ENCODE data around the gene MT1M. TPM values are rescaled to one million over a fixed set of nuclear protein-coding genes. Genes with fewer than 3 reads are reported as not detected.
A peak's percentile ranks its signal among the peaks of the same experiment; 100 is the strongest.
"Not testable (repeated sequence)": the region's sequence is repeated elsewhere in the genome, so short reads cannot be mapped to it uniquely, and the experiment has no call there.

The MT1M gene
- total RNA-seq, 1 donor from 2014 or later: 29.8 TPM

DNA sequence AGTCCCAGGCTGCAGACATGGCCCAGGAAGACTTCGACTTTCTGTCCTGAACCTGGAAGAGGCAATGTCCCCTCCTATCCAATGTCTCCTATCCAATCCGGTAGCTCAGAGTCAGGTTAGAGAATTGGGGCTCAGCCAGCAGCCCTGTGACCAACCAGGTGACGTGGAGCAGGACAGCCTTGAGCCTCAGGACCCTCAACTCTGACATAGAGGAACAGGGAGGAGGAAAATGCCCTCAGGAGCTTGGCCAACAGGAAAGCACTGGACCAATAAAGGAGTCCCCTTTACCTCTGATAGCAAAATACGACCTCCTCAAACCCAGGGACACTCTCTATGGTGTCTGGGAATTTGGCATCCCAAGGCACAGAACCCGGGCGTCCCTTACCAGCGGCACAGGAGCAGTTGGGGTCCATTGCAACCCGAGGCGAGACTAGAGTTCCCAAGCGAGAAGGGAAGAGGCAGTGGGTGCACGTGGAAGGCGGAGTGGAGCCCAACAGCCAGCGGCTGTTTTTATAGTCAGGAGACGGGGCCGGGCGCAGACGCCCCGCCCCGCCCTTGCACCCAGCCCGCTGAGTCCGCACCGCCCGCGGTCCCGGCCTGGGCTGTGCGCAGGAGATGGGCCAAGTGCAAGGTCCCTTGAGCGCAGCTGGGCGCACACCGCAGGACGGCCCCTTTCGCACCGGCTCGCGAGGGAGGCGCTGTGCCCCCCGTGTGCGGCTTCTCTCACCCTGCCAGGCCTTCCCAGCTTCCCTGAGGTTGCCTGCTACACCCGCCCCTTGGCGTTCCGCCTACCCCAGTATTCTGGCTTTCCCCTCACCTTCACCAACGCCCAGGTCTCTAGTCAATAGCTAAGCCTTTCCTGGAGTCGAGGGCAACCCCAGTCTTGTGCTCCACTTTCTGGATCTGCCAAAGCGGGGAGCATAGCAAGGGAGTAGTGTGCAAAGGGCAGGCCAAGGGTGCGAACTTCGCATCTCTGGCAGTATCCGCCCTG lies 35.4 kb downstream of the MT1M start, which contains the start of gene MT1G:
Gene MT1G (minus strand): TSS at position 485 of the 991 bp plus-strand sequence. CDS start 72 bp downstream, at position 413.
- H3K4me3 ChIP-seq: peak within 1 kb of the TSS; percentile 27
- peaks cover 13% of the 10 kb centered on the region for H3K4me1 ChIP-seq
- H3K9me3 ChIP-seq: no peaks in the 10 kb centered on the region
- peaks cover 74% of the 10 kb centered on the region for H3K27me3 ChIP-seq (ENCODE audit: low read depth)
- ATAC-seq: peak; percentile 82
- no peak within 1 kb of the TSS for H3K27ac ChIP-seq
- intact Hi-C loops (cut with DNase I): no loop called here
- TF ChIP-seq, protein P1, sequence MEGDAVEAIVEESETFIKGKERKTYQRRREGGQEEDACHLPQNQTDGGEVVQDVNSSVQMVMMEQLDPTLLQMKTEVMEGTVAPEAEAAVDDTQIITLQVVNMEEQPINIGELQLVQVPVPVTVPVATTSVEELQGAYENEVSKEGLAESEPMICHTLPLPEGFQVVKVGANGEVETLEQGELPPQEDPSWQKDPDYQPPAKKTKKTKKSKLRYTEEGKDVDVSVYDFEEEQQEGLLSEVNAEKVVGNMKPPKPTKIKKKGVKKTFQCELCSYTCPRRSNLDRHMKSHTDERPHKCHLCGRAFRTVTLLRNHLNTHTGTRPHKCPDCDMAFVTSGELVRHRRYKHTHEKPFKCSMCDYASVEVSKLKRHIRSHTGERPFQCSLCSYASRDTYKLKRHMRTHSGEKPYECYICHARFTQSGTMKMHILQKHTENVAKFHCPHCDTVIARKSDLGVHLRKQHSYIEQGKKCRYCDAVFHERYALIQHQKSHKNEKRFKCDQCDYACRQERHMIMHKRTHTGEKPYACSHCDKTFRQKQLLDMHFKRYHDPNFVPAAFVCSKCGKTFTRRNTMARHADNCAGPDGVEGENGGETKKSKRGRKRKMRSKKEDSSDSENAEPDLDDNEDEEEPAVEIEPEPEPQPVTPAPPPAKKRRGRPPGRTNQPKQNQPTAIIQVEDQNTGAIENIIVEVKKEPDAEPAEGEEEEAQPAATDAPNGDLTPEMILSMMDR (IDR thresholded peaks at IDR 0.05): no peak
- H3K36me3 ChIP-seq: no peaks in the 10 kb centered on the region
- DNase-seq: peak; percentile 59

DNA sequence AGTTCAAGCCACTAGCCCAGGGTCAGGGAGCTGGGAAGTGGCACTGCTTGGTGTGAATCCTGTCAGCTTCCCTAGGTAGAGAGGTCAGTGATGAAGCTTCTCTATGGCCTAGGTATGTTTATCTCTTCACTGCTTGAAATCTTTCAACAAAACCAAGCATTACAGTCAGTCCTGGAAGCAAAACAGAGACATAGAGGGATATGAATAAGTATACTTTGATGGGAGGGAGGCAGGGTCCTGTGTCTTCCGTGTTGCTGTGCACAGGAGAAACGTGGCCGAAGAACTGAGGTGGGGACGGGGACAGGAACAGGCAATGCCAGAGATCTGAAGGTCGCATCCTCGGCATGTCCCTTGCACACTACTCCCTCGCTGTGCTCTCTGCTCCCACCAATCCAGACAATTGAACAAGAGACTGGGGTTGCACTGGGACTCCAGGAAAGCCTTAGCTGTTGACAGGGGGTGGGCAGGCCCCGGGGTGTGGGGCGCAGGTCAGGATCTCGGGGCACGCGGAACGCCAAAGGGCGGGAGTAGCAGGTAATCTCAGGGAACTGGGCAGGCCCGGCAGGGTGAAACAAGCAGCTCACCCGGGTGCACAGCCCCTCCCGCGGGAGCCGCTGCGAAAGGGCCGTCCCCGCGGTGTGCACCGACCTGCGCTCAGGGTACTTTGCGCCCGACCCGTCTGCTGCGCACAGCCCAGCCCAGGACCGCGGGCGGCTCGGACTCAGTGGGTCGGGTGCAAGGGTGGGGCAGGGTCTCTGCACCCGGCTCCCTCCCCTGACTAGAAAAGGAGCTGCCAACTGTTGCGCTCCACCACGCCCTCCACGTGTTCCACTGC lies 36.8 kb downstream of the MT1M start, which contains the start of gene MT1H:
Gene MT1H (plus strand): TSS at position 810 of the 835 bp plus-strand sequence. CDS start 71 bp downstream, outside the sequence.
- Histone ChIP-seq H3K36me3 (no peaks in the 10 kb centered on the region), H3K4me1 (peaks cover 13% of the 10 kb centered on the region), H3K27me3 (ENCODE audit: low read depth) (peaks cover 66% of the 10 kb centered on the region), H3K4me3 (no peak within 1 kb of the TSS), H3K27ac (no peak within 1 kb of the TSS), H3K9me3 (no peaks in the 10 kb centered on the region)
- ATAC-seq (peak; percentile 26 to 28), DNase-seq (no peak)
- intact Hi-C loops (cut with DNase I): no loop called here
- TF ChIP-seq, protein P1 (IDR thresholded peaks at IDR 0.05): no peak

DNA sequence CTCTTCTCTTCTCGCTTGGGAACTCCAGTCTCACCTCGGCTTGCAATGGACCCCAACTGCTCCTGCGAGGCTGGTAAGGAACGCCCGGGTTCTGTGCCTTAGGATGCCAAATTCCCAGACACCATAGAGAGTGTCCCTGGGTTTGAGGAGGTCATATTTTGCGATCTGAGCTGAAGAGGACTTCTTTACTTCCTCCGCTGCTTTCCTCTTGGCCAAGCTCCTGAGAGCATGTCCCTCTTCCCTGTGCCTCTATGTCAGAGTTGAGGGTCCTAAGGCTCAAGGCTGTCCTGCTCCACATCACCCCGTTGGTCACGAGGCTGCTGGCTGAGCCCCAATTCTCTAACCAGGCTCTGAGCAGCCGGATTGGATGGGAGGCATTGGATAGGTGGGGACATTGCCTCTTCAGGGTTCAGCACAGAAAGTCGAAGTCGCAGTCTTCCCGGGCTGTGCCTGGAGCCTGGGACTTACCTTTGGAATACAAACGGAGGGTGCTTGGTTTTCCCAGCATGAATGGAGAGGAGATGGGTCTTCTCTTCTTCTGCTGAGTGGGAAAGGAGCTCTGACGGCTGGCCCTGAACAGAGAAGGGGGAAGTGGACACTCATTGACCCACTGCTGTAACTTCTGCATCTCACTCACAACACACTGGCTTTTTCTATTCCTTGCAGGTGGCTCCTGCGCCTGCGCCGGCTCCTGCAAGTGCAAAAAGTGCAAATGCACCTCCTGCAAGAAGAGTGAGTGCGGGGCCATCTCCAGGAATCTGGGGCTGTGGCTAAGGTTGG lies 37.6 kb downstream of the MT1M start:
- H3K36me3 ChIP-seq: no peaks in the 10 kb centered on the region
- no peak for ATAC-seq
- no peak for DNase-seq
- no peak overlapping the region for H3K4me3 ChIP-seq
- no peak overlapping the region for H3K27ac ChIP-seq
- peaks cover 64% of the 10 kb centered on the region for H3K27me3 ChIP-seq (ENCODE audit: low read depth)
- TF ChIP-seq, protein P1 (IDR thresholded peaks at IDR 0.05): no peak
- peaks cover 13% of the 10 kb centered on the region for H3K4me1 ChIP-seq
- H3K9me3 ChIP-seq: no peaks in the 10 kb centered on the region
- intact Hi-C loops (cut with DNase I): no loop called here

DNA sequence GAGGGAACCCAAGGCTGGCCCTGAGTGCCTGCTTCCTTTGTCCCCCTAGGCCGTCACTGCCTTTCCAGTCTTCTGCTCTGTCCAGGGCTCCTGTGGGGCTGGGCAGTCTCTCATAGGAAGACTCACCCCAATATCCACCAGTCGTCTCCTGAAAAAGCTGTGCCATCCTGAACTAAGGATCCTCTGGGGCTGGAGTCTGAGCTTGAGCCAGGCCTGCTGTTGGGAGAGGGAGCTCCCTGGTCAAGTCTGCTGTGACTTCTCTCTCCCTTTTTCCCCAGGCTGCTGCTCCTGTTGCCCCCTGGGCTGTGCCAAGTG lies 38.1 kb downstream of the MT1M start:
- Histone ChIP-seq H3K36me3 (no peaks in the 10 kb centered on the region), H3K27ac (no peak overlapping the region), H3K4me1 (peaks cover 14% of the 10 kb centered on the region), H3K27me3 (ENCODE audit: low read depth) (peaks cover 64% of the 10 kb centered on the region), H3K9me3 (no peaks in the 10 kb centered on the region), H3K4me3 (no peak overlapping the region)
- DNase-seq (no peak), ATAC-seq (no peak)
- TF ChIP-seq, protein P1 (IDR thresholded peaks at IDR 0.05): no peak
- intact Hi-C loops (cut with DNase I): no loop called here

DNA sequence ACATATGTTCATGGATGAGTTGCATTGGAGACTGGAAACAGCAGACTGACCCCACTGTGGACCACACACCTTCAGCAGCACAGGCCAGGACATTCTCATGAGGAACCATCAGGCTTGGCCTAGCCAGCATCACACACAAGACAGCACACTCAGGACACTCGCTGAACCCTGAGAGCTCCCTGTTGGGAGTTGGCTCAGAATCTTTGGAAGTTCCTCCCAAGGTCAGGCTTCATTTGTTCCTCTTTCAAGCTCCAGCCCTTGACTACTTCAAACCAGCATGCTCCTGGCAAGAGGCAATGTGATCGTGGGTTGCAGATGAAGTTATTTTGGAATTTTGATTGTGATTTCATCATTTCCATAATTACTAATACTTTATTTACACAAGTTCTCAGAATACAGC lies 39.2 kb downstream of the MT1M start:
- DNase-seq; H3K27ac ChIP-seq; H3K9me3 ChIP-seq; ATAC-seq; H3K36me3 ChIP-seq; H3K4me3 ChIP-seq; intact Hi-C loops (cut with DNase I): not testable (repeated sequence)
- Histone ChIP-seq H3K4me1 (peaks cover 21% of the 10 kb centered on the region), H3K27me3 (ENCODE audit: low read depth) (peaks cover 70% of the 10 kb centered on the region)

DNA sequence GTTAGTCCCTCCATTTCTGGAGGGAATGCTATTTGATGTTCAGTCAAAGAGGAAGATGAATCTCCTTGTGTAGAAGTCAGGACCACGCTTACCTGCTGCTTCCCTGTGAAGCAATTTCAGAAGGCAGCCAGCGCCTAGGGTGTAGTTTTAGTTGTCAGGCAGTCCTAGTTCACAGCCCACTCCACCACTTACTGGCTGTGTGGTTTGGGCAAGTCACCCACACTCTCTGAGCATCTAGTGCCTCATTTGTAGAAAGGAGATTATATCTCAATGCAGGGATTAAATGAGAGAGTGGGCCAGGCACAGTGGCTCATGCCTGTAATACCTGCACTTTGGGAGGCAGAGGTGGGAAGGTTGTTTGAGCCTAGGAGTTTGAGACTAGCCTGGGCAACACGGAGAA lies 39.7 kb downstream of the MT1M start:
- DNase-seq; ATAC-seq; intact Hi-C loops (cut with DNase I); H3K36me3 ChIP-seq; H3K27ac ChIP-seq; H3K9me3 ChIP-seq; H3K4me3 ChIP-seq: not testable (repeated sequence)
- Histone ChIP-seq H3K4me1 (peaks cover 21% of the 10 kb centered on the region), H3K27me3 (ENCODE audit: low read depth) (peaks cover 70% of the 10 kb centered on the region)

Measured in lower lobe of right lung (tissue), 2 donors.